Measurements from ENCODE around the gene CCL22.

- TF ChIP-seq CTCF (IDR thresholded peaks at IDR 0.05) (no peak), POLR2A (IDR thresholded peaks at IDR 0.05) (no peak)
Measured at GRCh38 chr16:57329718-57330327, 28.8 kb upstream of the CCL22 start.
